Measurements from ENCODE around the gene WASF2. TPM values are rescaled to one million over a fixed set of nuclear protein-coding genes. Genes with fewer than 3 reads are reported as not detected.
A peak's percentile ranks its signal among the peaks of the same experiment; 100 is the strongest.

Gene WASF2
- total RNA-seq, 4 donors from 2014 or later, result 74.7 to 107 (median 79.8) TPM

GRCh38 chr1:27360159-27361043 is 129.6 kb downstream of the WASF2 start:
- H3K4me3 ChIP-seq, result peak overlapping the region in 1 of 2 donors; percentile 31
- peak overlapping the region in 1 of 4 donors; percentile 29 for H3K27ac ChIP-seq
- no peaks in the 10 kb centered on the region for H3K9me3 ChIP-seq
- WGBS, 2 donors (ENCODE audit: low coverage in 1 of 2), result no CpG with 5 or more reads among the region's 71 CpGs
- ATAC-seq, result no peak
- H3K4me1 ChIP-seq, result peaks cover 2 to 55% (median 12%) of the 10 kb centered on the region in 3 donors
- H3K27me3 ChIP-seq, result no peaks in the 10 kb centered on the region
- TF ChIP-seq POLR2AphosphoS5 (IDR thresholded peaks at IDR 0.05) (no peak), EP300 (IDR thresholded peaks at IDR 0.05) (no peak), POLR2A (IDR thresholded peaks at IDR 0.05) (no peak), CTCF (IDR thresholded peaks at IDR 0.05) (no peak)
- peaks cover 0 to 94% of the 10 kb centered on the region in 2 donors for H3K36me3 ChIP-seq

DNA sequence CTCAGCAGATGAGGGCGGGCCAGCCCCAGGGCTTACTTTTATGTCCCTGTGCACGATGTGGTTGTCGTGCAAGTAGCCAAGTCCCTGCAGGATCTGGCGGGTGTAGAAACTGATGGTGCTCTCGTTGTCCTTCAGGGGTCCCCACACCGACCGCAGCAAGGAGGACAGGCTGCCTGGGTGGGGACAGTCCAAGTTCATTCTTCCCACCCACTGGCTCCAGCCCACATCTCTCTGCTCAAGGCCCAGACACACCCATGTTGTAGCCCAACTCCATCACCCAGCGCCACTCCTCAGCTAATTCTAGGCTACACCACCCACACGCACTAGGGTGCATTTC is 130.2 kb downstream of the WASF2 start:
- no peaks in the 10 kb centered on the region for H3K9me3 ChIP-seq
- H3K4me3 ChIP-seq, result no peak overlapping the region
- no peak for ATAC-seq
- no CpG with 5 or more reads among the region's 9 CpGs for WGBS, 2 donors (ENCODE audit: low coverage in 1 of 2)
- TF ChIP-seq POLR2AphosphoS5 (IDR thresholded peaks at IDR 0.05) (no peak), CTCF (IDR thresholded peaks at IDR 0.05) (no peak), EP300 (IDR thresholded peaks at IDR 0.05) (no peak), POLR2A (IDR thresholded peaks at IDR 0.05) (no peak)
- no peak overlapping the region for H3K27ac ChIP-seq
- peaks cover 0 to 48% (median 10%) of the 10 kb centered on the region in 3 donors for H3K4me1 ChIP-seq
- H3K27me3 ChIP-seq, result no peaks in the 10 kb centered on the region
- peaks cover 0 to 100% of the 10 kb centered on the region in 2 donors for H3K36me3 ChIP-seq

GRCh38 chr1:27358928-27359313 is 131.0 kb downstream of the WASF2 start:
- ATAC-seq, result no peak
- peaks cover 0 to 100% of the 10 kb centered on the region in 2 donors for H3K36me3 ChIP-seq
- WGBS, 2 donors (ENCODE audit: low coverage in 1 of 2), result 95 to 96% methylated on average over 3 to 5 of the region's 5 CpGs

GRCh38 chr1:27358038-27358927 is 131.7 kb downstream of the WASF2 start:
- no peaks in the 10 kb centered on the region for H3K27me3 ChIP-seq
- H3K9me3 ChIP-seq, result no peaks in the 10 kb centered on the region
- H3K4me1 ChIP-seq, result peaks cover 0 to 33% (median 3%) of the 10 kb centered on the region in 3 donors
- H3K27ac ChIP-seq, result no peak overlapping the region
- ATAC-seq, result no peak
- no peak overlapping the region for H3K4me3 ChIP-seq
- no peak for TF ChIP-seq CTCF (IDR thresholded peaks at IDR 0.05)
- no peak for TF ChIP-seq EP300 (IDR thresholded peaks at IDR 0.05)
- no peak for TF ChIP-seq POLR2AphosphoS5 (IDR thresholded peaks at IDR 0.05)
- no peak for TF ChIP-seq POLR2A (IDR thresholded peaks at IDR 0.05)
- peaks cover 0 to 100% of the 10 kb centered on the region in 2 donors for H3K36me3 ChIP-seq
- WGBS, 2 donors (ENCODE audit: low coverage in 1 of 2), result 84 to 96% methylated on average over 3 to 9 of the region's 21 CpGs

More at GRCh38 chr1:27358928-27359313, 131.0 kb downstream of the WASF2 start:
- Histone ChIP-seq H3K27me3 (no peaks in the 10 kb centered on the region), H3K9me3 (no peaks in the 10 kb centered on the region), H3K4me3 (no peak overlapping the region), H3K27ac (no peak overlapping the region), H3K4me1 (peaks cover 0 to 40% (median 3%) of the 10 kb centered on the region in 3 donors)
- TF ChIP-seq POLR2A (IDR thresholded peaks at IDR 0.05) (no peak), POLR2AphosphoS5 (IDR thresholded peaks at IDR 0.05) (no peak), EP300 (IDR thresholded peaks at IDR 0.05) (no peak), CTCF (IDR thresholded peaks at IDR 0.05) (no peak)
